Retinal pigment epithelial cell (primary cell): ENCODE data around the gene PLP2.
"Not testable (repeated sequence)": the region's sequence is repeated elsewhere in the genome, so short reads cannot be mapped to it uniquely, and the experiment has no call there.

Experiments used
- DNase-seq: peaks from one replicate; pipeline ENCODE4 v3.0.0-alpha.2; 2010; ENCODE audit warnings: low read depth
- H3K4me3 ChIP-seq: 2 replicates; pipeline ENCODE4 v1.5.1; 2011; ENCODE audit warnings: mild to moderate bottlenecking, low read length, control low read depth, moderate library complexity
- CTCF ChIP-seq: conservative IDR thresholded peaks from 2 replicates; pipeline ENCODE4 v1.5.1; 2011; ENCODE audit warnings: low read depth, low read length, control low read depth, inconsistent platforms

Gene PLP2

GRCh38 chrX:49164589-49165360 lies 6.9 kb upstream of the PLP2 start:
- no peak overlapping the region for H3K4me3 ChIP-seq
- no peak for DNase-seq

GRCh38 chrX:49165901-49166881 lies 5.5 kb upstream of the PLP2 start:
- peak overlapping the region; percentile 25 for H3K4me3 ChIP-seq
- peak; percentile 32 for TF ChIP-seq CTCF
- DNase-seq, result no peak

More at GRCh38 chrX:49164589-49165360, 6.9 kb upstream of the PLP2 start:
- TF ChIP-seq CTCF, result no peak

DNA sequence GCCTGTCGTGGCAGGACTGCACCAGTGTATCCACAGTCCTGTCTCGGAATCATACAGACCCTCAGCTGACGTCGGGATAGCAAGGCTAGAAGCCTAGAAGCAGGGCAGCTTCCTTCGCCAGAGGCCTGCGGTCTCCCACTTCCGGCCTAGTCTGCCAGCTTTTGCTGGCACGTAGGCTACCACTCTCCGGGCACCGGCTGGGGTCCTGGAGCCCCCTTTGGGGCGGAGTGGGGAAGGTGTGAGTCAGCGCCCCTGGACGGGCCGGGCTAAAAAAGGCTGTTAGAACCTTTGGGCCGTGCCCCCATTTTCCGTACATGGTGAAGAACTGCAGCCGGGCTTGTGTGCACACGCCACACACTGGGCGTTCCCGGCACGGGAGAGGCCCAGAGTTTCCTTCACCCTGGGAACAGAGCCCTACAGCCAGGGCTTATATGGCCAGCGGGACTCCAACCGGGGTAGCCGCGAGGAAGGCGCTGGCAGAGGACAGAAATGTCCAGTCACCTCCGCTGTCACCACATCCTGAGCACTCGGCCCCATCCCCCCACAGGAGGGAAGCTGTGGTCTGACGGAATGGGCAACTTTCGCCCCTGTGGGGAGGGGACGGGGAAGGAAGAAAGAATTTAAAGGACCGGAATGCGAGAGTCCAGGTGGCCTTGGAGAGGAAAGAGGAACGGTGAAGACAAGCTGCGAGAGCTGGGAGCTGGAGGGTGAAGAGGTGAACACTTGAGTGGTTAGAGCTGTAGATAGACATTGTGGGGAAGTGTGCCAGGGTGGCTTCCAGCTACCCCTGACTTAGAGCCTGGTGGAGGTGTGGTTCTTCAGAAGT lies 4.6 kb upstream of the PLP2 start:
- TF ChIP-seq CTCF, result no peak
- DNase-seq, result no peak
- peak overlapping the region; percentile 30 for H3K4me3 ChIP-seq

GRCh38 chrX:49167740-49168108 lies 4.0 kb upstream of the PLP2 start:
- H3K4me3 ChIP-seq, result peak overlapping the region; percentile 30
- TF ChIP-seq CTCF, result no peak
- no peak for DNase-seq

GRCh38 chrX:49172280-49172780 lies 632 bp downstream of the PLP2 start:
- no peak for TF ChIP-seq CTCF
- no peak for DNase-seq
- peak overlapping the region; percentile 63 for H3K4me3 ChIP-seq

DNA sequence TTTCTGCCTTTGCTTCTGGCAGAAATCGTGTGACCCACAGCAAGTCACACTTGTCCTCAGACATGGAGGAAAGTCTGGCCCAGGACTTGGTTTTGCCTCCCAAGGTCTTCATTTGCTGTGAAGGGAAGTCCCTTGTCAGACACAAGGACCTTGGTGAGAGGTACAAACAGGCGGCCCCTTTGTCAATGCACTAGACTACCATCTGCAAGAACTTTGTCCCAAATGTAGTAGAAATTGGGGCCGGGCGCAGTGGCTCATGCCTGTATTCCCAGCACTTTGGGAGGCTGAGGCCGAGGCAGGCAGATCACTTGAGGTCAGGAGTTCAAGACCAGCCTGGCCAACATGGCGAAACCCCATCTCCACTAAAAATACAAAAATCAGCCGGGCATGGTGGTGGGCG lies 1.8 kb downstream of the PLP2 start:
- H3K4me3 ChIP-seq, DNase-seq: not testable (repeated sequence)

DNA sequence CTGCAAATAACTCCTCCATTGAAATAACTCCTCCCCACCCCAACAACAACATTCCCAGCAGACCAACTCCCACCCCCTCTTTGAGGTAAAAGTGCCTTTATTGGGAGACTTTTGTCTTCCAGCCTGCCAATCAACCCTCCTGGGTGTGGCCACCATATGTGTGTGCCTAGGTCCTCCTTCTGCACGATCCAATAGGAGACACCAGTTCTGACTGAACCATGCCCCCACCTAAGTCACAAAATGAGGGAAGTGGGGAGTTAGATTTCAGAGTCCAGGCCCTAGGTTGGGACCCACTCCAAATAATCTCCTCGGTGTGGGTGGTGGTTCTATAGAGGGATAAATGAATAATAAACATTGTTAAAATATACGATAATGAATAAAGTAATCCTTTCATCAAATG lies 3.0 kb downstream of the PLP2 start:
- TF ChIP-seq CTCF, result no peak
- no peak for DNase-seq
- no peak overlapping the region for H3K4me3 ChIP-seq
